SK-N-SH (cell line): Measurements from ENCODE around the gene SYNDIG1L. TPM values are rescaled to one million over a fixed set of nuclear protein-coding genes. Genes with fewer than 3 reads are reported as not detected.

ENCODE experiments used
- CTCF ChIA-PET: fragments of 300-600, 350-600 bp; formaldehyde crosslinking; extraction: SDS; loops from one replicate; lab custom pipeline; 2021; lab: Yijun Ruan, JAX
- POLR2A ChIA-PET: fragments of 350-600 bp; sonication (Branson Sonifier 250); formaldehyde crosslinking; extraction: SDS; loops from one replicate; lab custom pipeline; 2020; ENCODE audit warnings: antibody characterized with exemption, inconsistent platforms; lab: Yijun Ruan, JAX
- DNase-seq: peaks from one replicate; pipeline ENCODE4 v3.0.0; 2012
- H2AFZ ChIP-seq: fragments of 200-600 bp; sonication (generic); 2 replicates; pipeline ENCODE4 v1.8.1; 2016; ENCODE audit warnings: antibody characterized with exemption, mild to moderate bottlenecking, low read depth
- H3F3A ChIP-seq: fragments of 200-600 bp; sonication (generic); replicated peaks from 2 replicates; pipeline ENCODE3; 2016; ENCODE audit warnings: antibody characterized with exemption, mild to moderate bottlenecking; ENCODE audit not compliant: insufficient read depth
- H3K27ac ChIP-seq, 2 experiments: fragments of 200-500 bp in 1 of 2; fragments of 200-600 bp in 1 of 2; sonication (Bioruptor generic) in 1 of 2; sonication (generic), shearing (Covaris generic) in 1 of 2; 2 replicates each; pipeline versions ENCODE4 v1.5.1 to v1.6.1; 2014 to 2016; ENCODE audit warnings: low read depth in 2 of 2, inconsistent platforms in 1 of 2, low read length in 1 of 2, mild to moderate bottlenecking in 1 of 2, mixed read lengths in 1 of 2
- H3K27me3 ChIP-seq: fragments of 200-600 bp; sonication (generic), shearing (Covaris generic); 2 replicates; pipeline ENCODE4 v1.6.1; 2016; ENCODE audit warnings: mixed run types; ENCODE audit not compliant: insufficient read depth
- H3K36me3 ChIP-seq, 2 experiments: fragments of 200-500 bp in 1 of 2; fragments of 200-600 bp in 1 of 2; sonication (Bioruptor generic) in 1 of 2; sonication (generic) in 1 of 2; replicated peaks in 1 of 2; 2 replicates each; pipeline versions ENCODE3 to v1.5.1; 2014 to 2016; ENCODE audit warnings: low read length in 1 of 2, mild to moderate bottlenecking in 1 of 2; ENCODE audit not compliant: insufficient read depth in 2 of 2, control insufficient read depth in 1 of 2
- H3K4me1 ChIP-seq, 2 experiments: fragments of 200-500 bp in 1 of 2; fragments of 200-600 bp in 1 of 2; sonication (Bioruptor generic) in 1 of 2; sonication (generic), shearing (Covaris generic) in 1 of 2; 2 replicates each; pipeline versions ENCODE4 v1.5.1 to v1.6.1; 2014 to 2016; ENCODE audit warnings: low read depth in 1 of 2, low read length in 1 of 2, mixed run types in 1 of 2; ENCODE audit not compliant: insufficient read depth in 2 of 2, control insufficient read depth in 1 of 2
- H3K4me2 ChIP-seq: fragments of 200-600 bp; sonication (generic), shearing (Covaris generic); 2 replicates; pipeline ENCODE4 v1.6.1; 2017; ENCODE audit warnings: mixed run types
- H3K4me3 ChIP-seq, 2 experiments: fragments of 200-500 bp in 1 of 2; fragments of 200-600 bp in 1 of 2; sonication (Bioruptor generic) in 1 of 2; sonication (generic), shearing (Covaris generic) in 1 of 2; 2 replicates each; pipeline versions ENCODE4 v1.5.1 to v1.8.1; 2014 to 2016; ENCODE audit warnings: low read depth in 2 of 2, inconsistent platforms in 1 of 2, low read length in 1 of 2, mild to moderate bottlenecking in 1 of 2, mixed read lengths in 1 of 2, moderate library complexity in 1 of 2
- H3K79me2 ChIP-seq: fragments of 200-600 bp; sonication (generic); 2 replicates; pipeline ENCODE4 v1.8.1; 2017; ENCODE audit warnings: mild to moderate bottlenecking; ENCODE audit not compliant: insufficient read depth
- H3K9ac ChIP-seq: fragments of 200-600 bp; sonication (generic); 2 replicates; pipeline ENCODE4 v1.6.1; 2017; ENCODE audit warnings: mixed run types
- H3K9me2 ChIP-seq: fragments of 200-600 bp; sonication (generic); 2 replicates; pipeline ENCODE4 v1.6.1; 2017; ENCODE audit warnings: mixed run types
- H3K9me3 ChIP-seq: fragments of 200-600 bp; sonication (generic); 2 replicates; pipeline ENCODE4 v1.6.1; 2017; ENCODE audit warnings: mixed run types, mild to moderate bottlenecking, moderate library complexity
- H4K20me1 ChIP-seq: fragments of 200-600 bp; sonication (generic); 2 replicates; pipeline ENCODE4 v1.6.1; 2017; ENCODE audit warnings: mild to moderate bottlenecking, mixed run types; ENCODE audit not compliant: insufficient read depth
- JUND ChIP-seq: IDR thresholded peaks from 2 replicates; pipeline ENCODE4 v1.4.0; 2012
- MXI1 ChIP-seq: IDR thresholded peaks from 2 replicates; pipeline ENCODE4 v1.6.1; 2012; ENCODE audit warnings: mild to moderate bottlenecking, low read depth, low read length, improper control_type of control experiment
- WGBS: methylation state at CpG from one replicate; pipeline ENCODE4 v1.1.6; 2017; ENCODE audit warnings: low lambda C conversion rate; 5-methylcytosine and 5-hydroxymethylcytosine counted together
- polyA plus RNA-seq, 3 experiments: library from polyadenylated mRNA; depleted of rRNA; stranded (reverse); fragments of >200 nt; gene quantifications; 2 replicates each; pipeline ENCODE4 v1.2.3, GENCODE V29; 2012
- TF ChIP-seq, protein P1 (sequence below): IDR thresholded peaks from 2 replicates; pipeline ENCODE4 v1.6.1; 2012; ENCODE audit warnings: mild to moderate bottlenecking, low read depth, low read length, moderate library complexity
- TF ChIP-seq, protein P2 (sequence below): IDR thresholded peaks from 2 replicates; pipeline ENCODE4 v1.4.0; 2012; ENCODE audit warnings: low read depth
- TF ChIP-seq, protein P3 (sequence below): fragments of 200-600 bp; sonication (generic); IDR thresholded peaks from 2 replicates; pipeline ENCODE4 v1.6.1; 2017; ENCODE audit warnings: antibody characterized with exemption, mild to moderate bottlenecking, moderate library complexity

Gene SYNDIG1L
- polyA plus RNA-seq, 1 of the 3 experiments (the other 2 are of a cell fraction): not detected

DNA sequence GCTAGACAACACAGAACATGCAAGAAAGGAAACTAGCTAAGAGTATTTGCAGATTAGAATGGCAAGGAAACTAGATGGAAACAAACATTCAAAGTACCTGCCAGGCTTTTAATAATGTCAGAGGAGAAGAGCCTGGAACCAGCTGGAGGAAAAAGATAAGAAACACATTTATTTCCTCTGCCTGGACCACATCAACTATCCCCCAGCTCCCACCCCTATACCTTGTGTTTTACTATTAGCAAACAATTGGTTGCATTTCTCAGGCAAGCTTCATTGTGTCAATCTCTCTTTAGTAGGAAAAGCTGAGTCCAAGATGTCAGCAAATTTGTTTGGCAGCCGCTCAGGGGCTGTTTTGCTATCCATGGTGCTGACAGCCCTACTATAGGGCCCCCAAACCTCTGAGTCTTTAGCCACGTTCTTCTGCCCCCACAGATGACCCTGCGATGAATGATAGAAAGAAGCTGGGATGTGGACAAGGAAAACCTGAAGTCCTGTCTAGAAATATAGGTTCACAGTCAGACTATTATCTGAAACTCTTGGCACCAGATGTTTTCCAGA, 11.6 kb upstream of the SYNDIG1L start:
- H3K9me3 ChIP-seq: no peaks in the 10 kb centered on the region
- H3K79me2 ChIP-seq: no peaks in the 10 kb centered on the region
- no peaks in the 10 kb centered on the region for H3K4me1 ChIP-seq
- no peak overlapping the region for H3K27ac ChIP-seq
- ChIA-PET CTCF (interaction anchor here (1.3 kb wide), 1 partner anchor 11 kb away, joined by 5 read pairs; the partner anchor contains the start of gene SYNDIG1L), POLR2A (no interaction called here)
- no peaks in the 10 kb centered on the region for H3K36me3 ChIP-seq
- no peak overlapping the region for H3K4me3 ChIP-seq
- H3K27me3 ChIP-seq: peaks cover 34% of the 10 kb centered on the region
- H3F3A ChIP-seq: no peaks in the 10 kb centered on the region
- H3K9me2 ChIP-seq: no peaks in the 10 kb centered on the region
- TF ChIP-seq, protein P1, sequence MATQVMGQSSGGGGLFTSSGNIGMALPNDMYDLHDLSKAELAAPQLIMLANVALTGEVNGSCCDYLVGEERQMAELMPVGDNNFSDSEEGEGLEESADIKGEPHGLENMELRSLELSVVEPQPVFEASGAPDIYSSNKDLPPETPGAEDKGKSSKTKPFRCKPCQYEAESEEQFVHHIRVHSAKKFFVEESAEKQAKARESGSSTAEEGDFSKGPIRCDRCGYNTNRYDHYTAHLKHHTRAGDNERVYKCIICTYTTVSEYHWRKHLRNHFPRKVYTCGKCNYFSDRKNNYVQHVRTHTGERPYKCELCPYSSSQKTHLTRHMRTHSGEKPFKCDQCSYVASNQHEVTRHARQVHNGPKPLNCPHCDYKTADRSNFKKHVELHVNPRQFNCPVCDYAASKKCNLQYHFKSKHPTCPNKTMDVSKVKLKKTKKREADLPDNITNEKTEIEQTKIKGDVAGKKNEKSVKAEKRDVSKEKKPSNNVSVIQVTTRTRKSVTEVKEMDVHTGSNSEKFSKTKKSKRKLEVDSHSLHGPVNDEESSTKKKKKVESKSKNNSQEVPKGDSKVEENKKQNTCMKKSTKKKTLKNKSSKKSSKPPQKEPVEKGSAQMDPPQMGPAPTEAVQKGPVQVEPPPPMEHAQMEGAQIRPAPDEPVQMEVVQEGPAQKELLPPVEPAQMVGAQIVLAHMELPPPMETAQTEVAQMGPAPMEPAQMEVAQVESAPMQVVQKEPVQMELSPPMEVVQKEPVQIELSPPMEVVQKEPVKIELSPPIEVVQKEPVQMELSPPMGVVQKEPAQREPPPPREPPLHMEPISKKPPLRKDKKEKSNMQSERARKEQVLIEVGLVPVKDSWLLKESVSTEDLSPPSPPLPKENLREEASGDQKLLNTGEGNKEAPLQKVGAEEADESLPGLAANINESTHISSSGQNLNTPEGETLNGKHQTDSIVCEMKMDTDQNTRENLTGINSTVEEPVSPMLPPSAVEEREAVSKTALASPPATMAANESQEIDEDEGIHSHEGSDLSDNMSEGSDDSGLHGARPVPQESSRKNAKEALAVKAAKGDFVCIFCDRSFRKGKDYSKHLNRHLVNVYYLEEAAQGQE: peak; percentile 93
- TF ChIP-seq, protein P2, sequence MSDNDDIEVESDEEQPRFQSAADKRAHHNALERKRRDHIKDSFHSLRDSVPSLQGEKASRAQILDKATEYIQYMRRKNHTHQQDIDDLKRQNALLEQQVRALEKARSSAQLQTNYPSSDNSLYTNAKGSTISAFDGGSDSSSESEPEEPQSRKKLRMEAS: no peak
- no peaks in the 10 kb centered on the region for H4K20me1 ChIP-seq
- DNase-seq: no peak
- no peak overlapping the region for H3K9ac ChIP-seq
- no peak overlapping the region for H3K4me2 ChIP-seq
- WGBS: 45% methylated on average over 3 of the region's 3 CpGs
- H2AFZ ChIP-seq: no peak overlapping the region

DNA sequence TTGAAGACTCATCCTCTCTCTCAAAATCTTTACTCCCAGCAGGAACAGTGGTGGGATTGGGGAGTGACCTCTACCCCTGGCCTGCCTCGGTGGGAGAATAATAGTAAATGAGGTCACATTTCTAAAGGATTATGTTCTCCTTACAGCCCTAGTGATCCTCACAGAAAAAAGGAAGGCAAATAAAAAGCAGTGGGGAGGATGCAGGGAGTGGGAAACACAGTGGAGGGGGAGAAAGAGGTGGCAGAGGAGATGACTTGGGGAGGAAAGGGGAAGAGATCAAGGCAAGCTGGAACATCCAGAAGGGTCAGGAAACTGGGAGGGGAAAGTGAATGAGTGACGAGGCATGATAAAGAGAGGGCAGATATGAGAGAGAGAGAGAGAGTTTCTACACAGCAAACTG, 8.3 kb upstream of the SYNDIG1L start:
- CTCF ChIA-PET: interaction anchor here (1.0 to 1.5 kb wide), 2 partner anchors 26 to 45 kb away, joined by 3 to 6 read pairs; no protein-coding TSS in a partner anchor
- Histone ChIP-seq H3K4me1 (no peaks in the 10 kb centered on the region), H3K4me3 (no peak overlapping the region), H3K9ac (no peak overlapping the region), H3K27ac (no peak overlapping the region)
- POLR2A ChIA-PET: no interaction called here
- WGBS: 20% methylated on average over 2 of the region's 2 CpGs
- no peak for DNase-seq
- TF ChIP-seq JUND (no peak), MXI1 (no peak)
- TF ChIP-seq, protein P3, sequence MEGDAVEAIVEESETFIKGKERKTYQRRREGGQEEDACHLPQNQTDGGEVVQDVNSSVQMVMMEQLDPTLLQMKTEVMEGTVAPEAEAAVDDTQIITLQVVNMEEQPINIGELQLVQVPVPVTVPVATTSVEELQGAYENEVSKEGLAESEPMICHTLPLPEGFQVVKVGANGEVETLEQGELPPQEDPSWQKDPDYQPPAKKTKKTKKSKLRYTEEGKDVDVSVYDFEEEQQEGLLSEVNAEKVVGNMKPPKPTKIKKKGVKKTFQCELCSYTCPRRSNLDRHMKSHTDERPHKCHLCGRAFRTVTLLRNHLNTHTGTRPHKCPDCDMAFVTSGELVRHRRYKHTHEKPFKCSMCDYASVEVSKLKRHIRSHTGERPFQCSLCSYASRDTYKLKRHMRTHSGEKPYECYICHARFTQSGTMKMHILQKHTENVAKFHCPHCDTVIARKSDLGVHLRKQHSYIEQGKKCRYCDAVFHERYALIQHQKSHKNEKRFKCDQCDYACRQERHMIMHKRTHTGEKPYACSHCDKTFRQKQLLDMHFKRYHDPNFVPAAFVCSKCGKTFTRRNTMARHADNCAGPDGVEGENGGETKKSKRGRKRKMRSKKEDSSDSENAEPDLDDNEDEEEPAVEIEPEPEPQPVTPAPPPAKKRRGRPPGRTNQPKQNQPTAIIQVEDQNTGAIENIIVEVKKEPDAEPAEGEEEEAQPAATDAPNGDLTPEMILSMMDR: no peak
- TF ChIP-seq, all 33 proteins: peak for 0
- Histone ChIP-seq H3K9me2 (no peaks in the 10 kb centered on the region), H3K9me3 (no peaks in the 10 kb centered on the region), H3F3A (no peaks in the 10 kb centered on the region), H3K36me3 (no peaks in the 10 kb centered on the region), H2AFZ (no peak overlapping the region), H4K20me1 (no peaks in the 10 kb centered on the region), H3K4me2 (no peak overlapping the region), H3K27me3 (peaks cover 36% of the 10 kb centered on the region; the same call in 1 of the 2 replicates), H3K79me2 (no peaks in the 10 kb centered on the region)
